ENCODE results near the gene ZSCAN4.

DNA sequence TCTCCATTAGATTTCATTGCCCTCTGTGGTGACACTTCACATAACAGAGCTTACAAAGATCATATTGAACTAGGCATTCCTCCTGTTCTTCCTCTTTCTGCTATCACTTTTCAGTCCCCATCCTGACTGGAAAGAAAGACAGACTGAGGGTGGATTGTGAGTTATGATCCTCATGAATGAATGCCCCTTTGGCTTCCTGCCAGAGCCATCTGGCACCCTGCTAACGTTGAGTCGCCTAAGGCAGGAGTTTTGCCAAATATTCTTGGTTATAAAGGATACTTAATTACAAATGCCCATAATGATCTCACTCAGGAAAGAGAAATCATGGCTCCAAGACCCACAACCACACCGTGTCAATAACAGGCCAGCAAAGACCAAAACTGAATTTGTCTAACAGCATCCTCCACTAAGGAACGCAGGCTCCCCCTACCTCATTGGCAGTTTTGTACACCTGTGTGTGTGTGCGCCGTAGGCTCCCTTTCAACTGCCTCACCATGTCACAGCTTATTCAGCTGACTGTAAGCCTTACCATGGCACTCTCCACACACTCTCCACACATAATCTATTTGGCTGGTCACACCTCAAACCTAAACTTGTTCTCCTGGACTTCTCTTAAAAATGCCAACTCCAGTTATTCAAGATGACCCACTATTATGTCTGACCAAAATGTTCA, 20.3 kb upstream of the ZSCAN4 start:
- TF ChIP-seq, protein P1, sequence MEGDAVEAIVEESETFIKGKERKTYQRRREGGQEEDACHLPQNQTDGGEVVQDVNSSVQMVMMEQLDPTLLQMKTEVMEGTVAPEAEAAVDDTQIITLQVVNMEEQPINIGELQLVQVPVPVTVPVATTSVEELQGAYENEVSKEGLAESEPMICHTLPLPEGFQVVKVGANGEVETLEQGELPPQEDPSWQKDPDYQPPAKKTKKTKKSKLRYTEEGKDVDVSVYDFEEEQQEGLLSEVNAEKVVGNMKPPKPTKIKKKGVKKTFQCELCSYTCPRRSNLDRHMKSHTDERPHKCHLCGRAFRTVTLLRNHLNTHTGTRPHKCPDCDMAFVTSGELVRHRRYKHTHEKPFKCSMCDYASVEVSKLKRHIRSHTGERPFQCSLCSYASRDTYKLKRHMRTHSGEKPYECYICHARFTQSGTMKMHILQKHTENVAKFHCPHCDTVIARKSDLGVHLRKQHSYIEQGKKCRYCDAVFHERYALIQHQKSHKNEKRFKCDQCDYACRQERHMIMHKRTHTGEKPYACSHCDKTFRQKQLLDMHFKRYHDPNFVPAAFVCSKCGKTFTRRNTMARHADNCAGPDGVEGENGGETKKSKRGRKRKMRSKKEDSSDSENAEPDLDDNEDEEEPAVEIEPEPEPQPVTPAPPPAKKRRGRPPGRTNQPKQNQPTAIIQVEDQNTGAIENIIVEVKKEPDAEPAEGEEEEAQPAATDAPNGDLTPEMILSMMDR (IDR thresholded peaks at IDR 0.05; ENCODE audit: low read depth, low read length): no peak
- no peak for TF ChIP-seq POLR2A (IDR thresholded peaks at IDR 0.05; ENCODE audit: extremely low read depth, insufficient read length)
- TF ChIP-seq, protein P2, sequence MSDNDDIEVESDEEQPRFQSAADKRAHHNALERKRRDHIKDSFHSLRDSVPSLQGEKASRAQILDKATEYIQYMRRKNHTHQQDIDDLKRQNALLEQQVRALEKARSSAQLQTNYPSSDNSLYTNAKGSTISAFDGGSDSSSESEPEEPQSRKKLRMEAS (IDR thresholded peaks at IDR 0.05; ENCODE audit: low read depth, low read length): no peak
- TF ChIP-seq MYC (IDR thresholded peaks at IDR 0.05; ENCODE audit: low read depth, low read length): no peak
